Liver (tissue), 10 donors: Measurements from ENCODE around the gene KIF26A. TPM values are rescaled to one million over a fixed set of nuclear protein-coding genes. Genes with fewer than 3 reads are reported as not detected.

Source experiments
- DNase-seq: peaks from one replicate; pipeline ENCODE4 v3.0.0-alpha.2; 2017; ENCODE audit warnings: low spot score
- H3K27ac ChIP-seq, 2 donors: one replicate each; pipeline ENCODE4 v1.7.0; 2013; ENCODE audit warnings: inconsistent platforms in 2 of 2, low read length in 2 of 2, control low read depth in 1 of 2, low read depth in 1 of 2, mild to moderate bottlenecking in 1 of 2
- H3K27me3 ChIP-seq, 4 donors: one replicate each; pipeline versions ENCODE4 v1.6.1 to v1.7.0; 2013; ENCODE audit warnings: low read length in 3 of 4, inconsistent platforms in 1 of 4, mild to moderate bottlenecking in 1 of 4, moderate library complexity in 1 of 4; ENCODE audit not compliant: control insufficient read depth in 4 of 4, insufficient read depth in 4 of 4
- H3K36me3 ChIP-seq, 4 donors: one replicate each; pipeline versions ENCODE4 v1.6.1 to v1.7.0; 2013; ENCODE audit warnings: low read length in 3 of 4, mild to moderate bottlenecking in 3 of 4, low read depth in 1 of 4, moderate library complexity in 1 of 4; ENCODE audit not compliant: control insufficient read depth in 4 of 4, insufficient read depth in 3 of 4
- H3K4me1 ChIP-seq, 4 donors: one replicate each; pipeline versions ENCODE4 v1.6.1 to v1.7.0; 2013; ENCODE audit warnings: low read length in 3 of 4, mild to moderate bottlenecking in 3 of 4, moderate library complexity in 1 of 4; ENCODE audit not compliant: control insufficient read depth in 4 of 4, insufficient read depth in 4 of 4
- H3K4me3 ChIP-seq, 3 donors: one replicate each; pipeline versions ENCODE4 v1.6.1 to v1.7.0; 2013; ENCODE audit warnings: low read length in 3 of 3, control low read depth in 1 of 3, low read depth in 1 of 3, mild to moderate bottlenecking in 1 of 3
- H3K9ac ChIP-seq, 2 donors: one replicate each; pipeline ENCODE4 v1.7.0; 2013; ENCODE audit warnings: low read length in 2 of 2, mild to moderate bottlenecking in 2 of 2, moderate library complexity in 2 of 2, control low read depth in 1 of 2, low read depth in 1 of 2
- H3K9me3 ChIP-seq, 4 donors: one replicate each; pipeline versions ENCODE4 v1.6.1 to v1.7.0; 2013; ENCODE audit warnings: low read length in 3 of 4; ENCODE audit not compliant: control insufficient read depth in 4 of 4
- EGR1 ChIP-seq, 2 donors: IDR thresholded peaks; 2 replicates each; pipeline ENCODE4 v1.6.1; 2016 to 2018; ENCODE audit warnings: antibody characterized with exemption in 2 of 2, low read depth in 2 of 2
- FOXA1 ChIP-seq: IDR thresholded peaks from 2 replicates; pipeline ENCODE4 v1.6.1; 2016; ENCODE audit warnings: antibody characterized with exemption
- FOXA2 ChIP-seq: IDR thresholded peaks from 2 replicates; pipeline ENCODE4 v1.6.1; 2016; ENCODE audit warnings: antibody characterized with exemption
- GABPA ChIP-seq, 2 donors: IDR thresholded peaks in 1 of 2; conservative IDR thresholded peaks in 1 of 2; 2 replicates each; pipeline ENCODE4 v1.6.1; 2016; ENCODE audit warnings: antibody characterized with exemption in 2 of 2, mild to moderate bottlenecking in 1 of 2, moderate library complexity in 1 of 2
- HNF4A ChIP-seq, 2 donors: conservative IDR thresholded peaks; 2 replicates each; pipeline ENCODE4 v1.6.1; 2016; ENCODE audit warnings: antibody characterized with exemption in 2 of 2, mild to moderate bottlenecking in 2 of 2
- HNF4G ChIP-seq: IDR thresholded peaks from 2 replicates; pipeline ENCODE4 v1.6.1; 2016; ENCODE audit warnings: antibody characterized with exemption
- JUND ChIP-seq, 2 donors: IDR thresholded peaks; 2 replicates each; pipeline ENCODE4 v1.6.1; 2016; ENCODE audit warnings: antibody characterized with exemption in 2 of 2
- NR2F2 ChIP-seq: IDR thresholded peaks from 2 replicates; pipeline ENCODE4 v1.6.1; 2016; ENCODE audit warnings: antibody characterized with exemption
- RAD21 ChIP-seq, 2 donors: IDR thresholded peaks; 2 replicates each; pipeline ENCODE4 v1.6.1; 2016; ENCODE audit warnings: antibody characterized with exemption in 2 of 2, mild to moderate bottlenecking in 2 of 2
- RXRA ChIP-seq, 2 donors: IDR thresholded peaks; 2 replicates each; pipeline ENCODE4 v1.6.1; 2017 to 2018; ENCODE audit warnings: antibody characterized with exemption in 2 of 2, mild to moderate bottlenecking in 1 of 2
- SP1 ChIP-seq: IDR thresholded peaks from 2 replicates; pipeline ENCODE4 v1.6.1; 2018; ENCODE audit warnings: antibody characterized with exemption, mild to moderate bottlenecking
- TAF1 ChIP-seq: conservative IDR thresholded peaks from 2 replicates; pipeline ENCODE4 v1.6.1; 2016; ENCODE audit warnings: antibody characterized with exemption, mild to moderate bottlenecking
- YY1 ChIP-seq: IDR thresholded peaks from 2 replicates; pipeline ENCODE4 v1.6.1; 2016; ENCODE audit warnings: antibody characterized with exemption, mild to moderate bottlenecking
- WGBS: extraction: QIAGEN DNeasy Blood & Tissue Kit; methylation state at CpG from one replicate; pipeline ENCODE4 v1.1.7; 2013; 5-methylcytosine and 5-hydroxymethylcytosine counted together
- polyA plus RNA-seq, 2 donors: library from polyadenylated mRNA; stranded (reverse) in 1 of 2; unstranded in 1 of 2; fragments of 200-250 nt in 1 of 2; fragments of >200 nt in 1 of 2; fragmentation: Nextera tagmentation in 1 of 2; extraction: Ambion mirVana in 1 of 2; gene quantifications; one replicate each; pipeline versions ENCODE4 v1.2.1 to v1.2.3, GENCODE V29; 2013 to 2015
- small RNA-seq: library from RNA; depleted of rRNA; stranded (forward); fragments of <200 nt; gene quantifications from one replicate; pipeline ENCODE3, GENCODE V24; 2014
- total RNA-seq, 2 donors: library from RNA; depleted of rRNA; stranded (reverse); fragments of >200 nt; gene quantifications; one replicate each; pipeline ENCODE4 v1.2.3, GENCODE V29; 2014
- TF ChIP-seq, protein P1 (sequence below): IDR thresholded peaks from 2 replicates; pipeline ENCODE4 v1.6.1; 2016; ENCODE audit warnings: antibody characterized with exemption
- TF ChIP-seq, protein P2 (sequence below): IDR thresholded peaks from 2 replicates; pipeline ENCODE4 v1.6.1; 2016; ENCODE audit warnings: antibody characterized with exemption, mild to moderate bottlenecking
- TF ChIP-seq, protein P3 (sequence below): fragments of 150-350 bp; IDR thresholded peaks from 2 replicates; pipeline ENCODE4 v1.5.1; 2017; ENCODE audit warnings: improper control_type of control experiment, low read depth, low read length; ENCODE audit not compliant: missing input control
- TF ChIP-seq, protein P4 (sequence below): IDR thresholded peaks from 2 replicates; pipeline ENCODE4 v1.6.1; 2016; ENCODE audit warnings: antibody characterized with exemption
- TF ChIP-seq, protein P5 (sequence below): IDR thresholded peaks from 2 replicates; pipeline ENCODE4 v1.6.1; 2016; ENCODE audit warnings: antibody characterized with exemption
- donor health status: healthy.
- donor health status: healthy.
- donor health status: healthy.
- donor health status: healthy.
- donor health status: healthy.

Gene KIF26A
- total and polyA plus RNA-seq, 4 donors = 0.07 to 10.2 (median 1.3) TPM

DNA sequence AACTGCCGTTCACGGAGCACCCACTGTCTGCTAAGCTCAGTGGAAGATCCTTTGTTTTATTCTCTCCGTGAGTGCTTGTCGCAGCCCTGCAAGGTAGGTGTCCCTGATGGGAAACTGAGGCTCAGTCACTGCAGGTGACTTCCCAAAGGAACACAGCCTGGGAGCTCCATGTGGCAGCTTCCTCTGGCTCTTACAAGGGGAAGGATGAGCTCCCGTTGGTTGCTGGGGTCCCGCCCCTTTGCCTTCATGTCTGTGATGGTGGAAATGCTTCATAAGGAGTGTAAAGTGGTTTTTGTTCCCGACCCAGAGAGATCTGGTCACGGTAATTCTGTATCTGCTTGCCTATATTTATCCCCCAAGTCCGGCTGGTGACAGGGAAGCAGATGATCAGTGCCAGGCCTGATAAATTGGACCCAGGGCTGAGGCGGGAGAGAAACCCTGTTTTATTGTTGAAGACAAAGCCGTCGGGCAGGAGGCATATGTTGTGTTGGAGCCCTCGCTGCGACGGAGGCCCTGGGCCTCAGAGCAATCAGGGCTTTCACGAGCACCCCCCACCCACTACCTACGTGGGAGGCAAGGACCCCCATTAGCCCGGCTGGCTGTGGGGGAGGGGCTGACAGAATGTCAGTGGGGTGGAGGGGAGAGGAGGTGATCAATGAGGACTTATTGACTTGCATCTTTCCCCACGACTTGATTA is 91.9 kb downstream of the KIF26A start:
- Histone ChIP-seq H3K9ac (no peak overlapping the region), H3K27ac (no peak overlapping the region), H3K36me3 (no peaks in the 10 kb centered on the region), H3K4me3 (no peak overlapping the region), H3K27me3 (no peaks in the 10 kb centered on the region), H3K9me3 (peaks cover 4 to 10% (median 6%) of the 10 kb centered on the region in 4 donors), H3K4me1 (no peaks in the 10 kb centered on the region)
- TF ChIP-seq SP1 = no peak
- TF ChIP-seq HNF4A (conservative IDR thresholded peaks at IDR 0.05) = no peak
- TF ChIP-seq JUND (IDR thresholded peaks at IDR 0.05) = no peak
- TF ChIP-seq GABPA (IDR thresholded peaks at IDR 0.05 in 1 of 2, conservative IDR thresholded peaks at IDR 0.05 in 1 of 2) = no peak
- TF ChIP-seq RXRA (IDR thresholded peaks at IDR 0.05) = no peak
- no peak for TF ChIP-seq HNF4G
- TF ChIP-seq YY1 = no peak
- TF ChIP-seq NR2F2 = no peak
- TF ChIP-seq, protein P1, sequence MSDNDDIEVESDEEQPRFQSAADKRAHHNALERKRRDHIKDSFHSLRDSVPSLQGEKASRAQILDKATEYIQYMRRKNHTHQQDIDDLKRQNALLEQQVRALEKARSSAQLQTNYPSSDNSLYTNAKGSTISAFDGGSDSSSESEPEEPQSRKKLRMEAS = no peak
- TF ChIP-seq, protein P2, sequence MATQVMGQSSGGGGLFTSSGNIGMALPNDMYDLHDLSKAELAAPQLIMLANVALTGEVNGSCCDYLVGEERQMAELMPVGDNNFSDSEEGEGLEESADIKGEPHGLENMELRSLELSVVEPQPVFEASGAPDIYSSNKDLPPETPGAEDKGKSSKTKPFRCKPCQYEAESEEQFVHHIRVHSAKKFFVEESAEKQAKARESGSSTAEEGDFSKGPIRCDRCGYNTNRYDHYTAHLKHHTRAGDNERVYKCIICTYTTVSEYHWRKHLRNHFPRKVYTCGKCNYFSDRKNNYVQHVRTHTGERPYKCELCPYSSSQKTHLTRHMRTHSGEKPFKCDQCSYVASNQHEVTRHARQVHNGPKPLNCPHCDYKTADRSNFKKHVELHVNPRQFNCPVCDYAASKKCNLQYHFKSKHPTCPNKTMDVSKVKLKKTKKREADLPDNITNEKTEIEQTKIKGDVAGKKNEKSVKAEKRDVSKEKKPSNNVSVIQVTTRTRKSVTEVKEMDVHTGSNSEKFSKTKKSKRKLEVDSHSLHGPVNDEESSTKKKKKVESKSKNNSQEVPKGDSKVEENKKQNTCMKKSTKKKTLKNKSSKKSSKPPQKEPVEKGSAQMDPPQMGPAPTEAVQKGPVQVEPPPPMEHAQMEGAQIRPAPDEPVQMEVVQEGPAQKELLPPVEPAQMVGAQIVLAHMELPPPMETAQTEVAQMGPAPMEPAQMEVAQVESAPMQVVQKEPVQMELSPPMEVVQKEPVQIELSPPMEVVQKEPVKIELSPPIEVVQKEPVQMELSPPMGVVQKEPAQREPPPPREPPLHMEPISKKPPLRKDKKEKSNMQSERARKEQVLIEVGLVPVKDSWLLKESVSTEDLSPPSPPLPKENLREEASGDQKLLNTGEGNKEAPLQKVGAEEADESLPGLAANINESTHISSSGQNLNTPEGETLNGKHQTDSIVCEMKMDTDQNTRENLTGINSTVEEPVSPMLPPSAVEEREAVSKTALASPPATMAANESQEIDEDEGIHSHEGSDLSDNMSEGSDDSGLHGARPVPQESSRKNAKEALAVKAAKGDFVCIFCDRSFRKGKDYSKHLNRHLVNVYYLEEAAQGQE = no peak
- TF ChIP-seq, protein P3, sequence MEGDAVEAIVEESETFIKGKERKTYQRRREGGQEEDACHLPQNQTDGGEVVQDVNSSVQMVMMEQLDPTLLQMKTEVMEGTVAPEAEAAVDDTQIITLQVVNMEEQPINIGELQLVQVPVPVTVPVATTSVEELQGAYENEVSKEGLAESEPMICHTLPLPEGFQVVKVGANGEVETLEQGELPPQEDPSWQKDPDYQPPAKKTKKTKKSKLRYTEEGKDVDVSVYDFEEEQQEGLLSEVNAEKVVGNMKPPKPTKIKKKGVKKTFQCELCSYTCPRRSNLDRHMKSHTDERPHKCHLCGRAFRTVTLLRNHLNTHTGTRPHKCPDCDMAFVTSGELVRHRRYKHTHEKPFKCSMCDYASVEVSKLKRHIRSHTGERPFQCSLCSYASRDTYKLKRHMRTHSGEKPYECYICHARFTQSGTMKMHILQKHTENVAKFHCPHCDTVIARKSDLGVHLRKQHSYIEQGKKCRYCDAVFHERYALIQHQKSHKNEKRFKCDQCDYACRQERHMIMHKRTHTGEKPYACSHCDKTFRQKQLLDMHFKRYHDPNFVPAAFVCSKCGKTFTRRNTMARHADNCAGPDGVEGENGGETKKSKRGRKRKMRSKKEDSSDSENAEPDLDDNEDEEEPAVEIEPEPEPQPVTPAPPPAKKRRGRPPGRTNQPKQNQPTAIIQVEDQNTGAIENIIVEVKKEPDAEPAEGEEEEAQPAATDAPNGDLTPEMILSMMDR = no peak
- no peak for TF ChIP-seq EGR1 (IDR thresholded peaks at IDR 0.05; ENCODE audit: low read depth in 2 of 2)
- TF ChIP-seq, protein P4, sequence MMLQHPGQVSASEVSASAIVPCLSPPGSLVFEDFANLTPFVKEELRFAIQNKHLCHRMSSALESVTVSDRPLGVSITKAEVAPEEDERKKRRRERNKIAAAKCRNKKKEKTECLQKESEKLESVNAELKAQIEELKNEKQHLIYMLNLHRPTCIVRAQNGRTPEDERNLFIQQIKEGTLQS = no peak
- no peak for TF ChIP-seq TAF1
- no peak for TF ChIP-seq RAD21 (IDR thresholded peaks at IDR 0.05)
- no peak for TF ChIP-seq FOXA1
- TF ChIP-seq FOXA2 = no peak
- TF ChIP-seq, protein P5, sequence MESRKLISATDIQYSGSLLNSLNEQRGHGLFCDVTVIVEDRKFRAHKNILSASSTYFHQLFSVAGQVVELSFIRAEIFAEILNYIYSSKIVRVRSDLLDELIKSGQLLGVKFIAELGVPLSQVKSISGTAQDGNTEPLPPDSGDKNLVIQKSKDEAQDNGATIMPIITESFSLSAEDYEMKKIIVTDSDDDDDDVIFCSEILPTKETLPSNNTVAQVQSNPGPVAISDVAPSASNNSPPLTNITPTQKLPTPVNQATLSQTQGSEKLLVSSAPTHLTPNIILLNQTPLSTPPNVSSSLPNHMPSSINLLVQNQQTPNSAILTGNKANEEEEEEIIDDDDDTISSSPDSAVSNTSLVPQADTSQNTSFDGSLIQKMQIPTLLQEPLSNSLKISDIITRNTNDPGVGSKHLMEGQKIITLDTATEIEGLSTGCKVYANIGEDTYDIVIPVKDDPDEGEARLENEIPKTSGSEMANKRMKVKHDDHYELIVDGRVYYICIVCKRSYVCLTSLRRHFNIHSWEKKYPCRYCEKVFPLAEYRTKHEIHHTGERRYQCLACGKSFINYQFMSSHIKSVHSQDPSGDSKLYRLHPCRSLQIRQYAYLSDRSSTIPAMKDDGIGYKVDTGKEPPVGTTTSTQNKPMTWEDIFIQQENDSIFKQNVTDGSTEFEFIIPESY = no peak
- 70% methylated on average over 19 of the region's 19 CpGs for WGBS
- DNase-seq = no peak

Small RNAs within 50 kb of the gene (small RNA-seq; reads per million reads assigned to genes)
- gene MIR203A = 6.6 reads per million, percentile 93 among the genes with 10 or more reads in this experiment

Other genes with a start within 250 kb of the KIF26A start
- gene TDRD9, start 210.1 kb upstream of the KIF26A start, total RNA-seq = 1 to 10 TPM in 1 of 2 donors, under 1 TPM in 1; 0.56 to 1.0 TPM
- gene TDRD9, start 210.1 kb upstream of the KIF26A start, polyA plus RNA-seq = under 1 TPM; 0.12 to 0.36 TPM
- gene RD3L, start 196.1 kb upstream of the KIF26A start, total RNA-seq = under 1 TPM; 0.09 to 0.17 TPM
- under 1 TPM; 0.21 to 0.64 TPM for gene RD3L, start 196.1 kb upstream of the KIF26A start, polyA plus RNA-seq
- 100 to 1,000 TPM in 1 of 2 donors, 10 to 100 TPM in 1; 42.4 to 112 TPM for gene ASPG, start 52.9 kb upstream of the KIF26A start, total RNA-seq
- gene ASPG, start 52.9 kb upstream of the KIF26A start, polyA plus RNA-seq = 100 to 1,000 TPM; 108 to 158 TPM